Neural cell (in vitro differentiated cells): Measurements from ENCODE around the gene RHEBL1.

Source experiments
- CTCF ChIP-seq: fragments of 450-650 bp; IDR thresholded peaks from 2 replicates; pipeline ENCODE4 v1.5.1; 2014; ENCODE audit warnings: antibody characterized with exemption, mild to moderate bottlenecking, moderate library complexity; ENCODE audit not compliant: poor library complexity, severe bottlenecking
- EP300 ChIP-seq: fragments of 450-650 bp; conservative IDR thresholded peaks from 2 replicates; pipeline ENCODE4 v1.6.1; 2014; ENCODE audit warnings: antibody characterized with exemption, mild to moderate bottlenecking, moderate library complexity; ENCODE audit not compliant: poor library complexity, severe bottlenecking
- EZH2 ChIP-seq: fragments of 200-600, 300-800 bp; shearing (Covaris generic), sonication (generic); IDR thresholded peaks from 2 replicates; pipeline ENCODE4 v1.6.1; 2014; ENCODE audit warnings: antibody characterized with exemption, low read length, borderline replicate concordance, mild to moderate bottlenecking; ENCODE audit not compliant: insufficient read depth, poor library complexity, severe bottlenecking
- MXI1 ChIP-seq: fragments of 450-650 bp; conservative IDR thresholded peaks from 2 replicates; pipeline ENCODE4 v1.6.1; 2014; ENCODE audit warnings: antibody characterized with exemption, mild to moderate bottlenecking; ENCODE audit not compliant: poor library complexity, severe bottlenecking
- POLR2AphosphoS5 ChIP-seq: IDR thresholded peaks from 2 replicates; pipeline ENCODE4 v1.6.1; 2012
- RAD21 ChIP-seq: fragments of 450-650 bp; conservative IDR thresholded peaks from 2 replicates; pipeline ENCODE4 v1.6.1; 2014; ENCODE audit warnings: antibody characterized with exemption, mild to moderate bottlenecking, moderate library complexity
- REST ChIP-seq: IDR thresholded peaks from 2 replicates; pipeline ENCODE4 v1.6.1; 2012; ENCODE audit warnings: borderline replicate concordance
- SMC3 ChIP-seq: fragments of 450-650 bp; conservative IDR thresholded peaks from 2 replicates; pipeline ENCODE4 v1.6.1; 2014; ENCODE audit warnings: antibody characterized with exemption, mild to moderate bottlenecking, moderate library complexity; ENCODE audit not compliant: poor library complexity
- TAF1 ChIP-seq: IDR thresholded peaks from 2 replicates; pipeline ENCODE4 v1.6.1; 2012; ENCODE audit warnings: low read depth

- TF ChIP-seq CTCF (no peak), RAD21 (no peak), TAF1 (no peak), POLR2AphosphoS5 (no peak), REST (no peak), EZH2 (no peak), MXI1 (no peak), SMC3 (no peak), EP300 (no peak)
These were observed 14.7 kb upstream of the RHEBL1 start for GRCh38 chr12:49084438-49084837.
